Measurements from ENCODE around the gene MORC4. TPM values are rescaled to one million over a fixed set of nuclear protein-coding genes. Genes with fewer than 3 reads are reported as not detected.

Gene MORC4
- total and polyA plus RNA-seq, 3 donors from 2014 or later: 29.4 to 51.9 (median 46.0) TPM

- H3K4me1 ChIP-seq: no peaks in the 10 kb centered on the region
- H3K9me3 ChIP-seq: no peaks in the 10 kb centered on the region
- TF ChIP-seq CTCF (IDR thresholded peaks at IDR 0.05) (no peak), POLR2A (IDR thresholded peaks at IDR 0.05) (no peak)
- no peaks in the 10 kb centered on the region for H3K36me3 ChIP-seq (ENCODE audit: low read depth, missing control alignments)
- H3K27ac ChIP-seq: no peak overlapping the region
- H3K27me3 ChIP-seq: no peaks in the 10 kb centered on the region
- H3K4me3 ChIP-seq: no peak overlapping the region
- no peak for DNase-seq
- intact Hi-C loops (cut with DNase I; ENCODE audit: low total_unique reads): no loop called here
- 88 to 90% methylated on average over 3 of the region's 3 CpGs for WGBS, 2 donors
These were observed 47.9 kb downstream of the MORC4 start for GRCh38 chrX:106952089-106952488.

- intact Hi-C loops (cut with DNase I; ENCODE audit: low total_unique reads): no loop called here
- H3K4me1 ChIP-seq: no peaks in the 10 kb centered on the region
- 83 to 93% methylated on average over 3 to 6 of the region's 6 CpGs for WGBS, 2 donors
These were observed 48.8 kb downstream of the MORC4 start for GRCh38 chrX:106951230-106951629.

GRCh38 chrX:106950381-106950780 lies 49.6 kb downstream of the MORC4 start:
- Histone ChIP-seq H3K4me1 (no peaks in the 10 kb centered on the region), H3K27me3 (no peaks in the 10 kb centered on the region), H3K27ac (no peak overlapping the region), H3K9me3 (no peaks in the 10 kb centered on the region), H3K4me3 (no peak overlapping the region), H3K36me3 (ENCODE audit: low read depth, missing control alignments) (no peaks in the 10 kb centered on the region)
- WGBS, 2 donors: 88 to 100% methylated on average over 2 of the region's 2 CpGs
- intact Hi-C loops (cut with DNase I; ENCODE audit: low total_unique reads): no loop called here
- DNase-seq: no peak
- TF ChIP-seq POLR2A (IDR thresholded peaks at IDR 0.05) (no peak), CTCF (IDR thresholded peaks at IDR 0.05) (no peak)

More at GRCh38 chrX:106951230-106951629, 48.8 kb downstream of the MORC4 start:
- H3K27ac ChIP-seq: no peak overlapping the region
- H3K9me3 ChIP-seq: no peaks in the 10 kb centered on the region
- TF ChIP-seq POLR2A (IDR thresholded peaks at IDR 0.05) (no peak), CTCF (IDR thresholded peaks at IDR 0.05) (no peak)
- no peak for DNase-seq
- no peaks in the 10 kb centered on the region for H3K27me3 ChIP-seq
- no peaks in the 10 kb centered on the region for H3K36me3 ChIP-seq (ENCODE audit: low read depth, missing control alignments)
- no peak overlapping the region for H3K4me3 ChIP-seq

- intact Hi-C loops (cut with DNase I; ENCODE audit: low total_unique reads): no loop called here
- 90 to 100% methylated on average over 1 of the region's 1 CpG for WGBS, 2 donors
- no peak for DNase-seq
These were observed 50.6 kb downstream of the MORC4 start for GRCh38 chrX:106949366-106949765.

More at GRCh38 chrX:106949366-106949765, 50.6 kb downstream of the MORC4 start:
- no peaks in the 10 kb centered on the region for H3K9me3 ChIP-seq
- H3K4me3 ChIP-seq: no peak overlapping the region
- no peaks in the 10 kb centered on the region for H3K27me3 ChIP-seq
- no peaks in the 10 kb centered on the region for H3K4me1 ChIP-seq
- H3K27ac ChIP-seq: no peak overlapping the region
- no peak for TF ChIP-seq POLR2A (IDR thresholded peaks at IDR 0.05)
- no peak for TF ChIP-seq CTCF (IDR thresholded peaks at IDR 0.05)
- no peaks in the 10 kb centered on the region for H3K36me3 ChIP-seq (ENCODE audit: low read depth, missing control alignments)
